ENCODE data around the gene MMP17.

- TF ChIP-seq CTCF (conservative IDR thresholded peaks at IDR 0.05; ENCODE audit: low read length) (no peak), EZH2phosphoT487 (IDR thresholded peaks at IDR 0.05; ENCODE audit: borderline replicate concordance, low read depth, low read length) (no peak)
Observed at GRCh38 chr12:131882804-131883520, 54.8 kb downstream of the MMP17 start.

Data from OCI-LY7 (cell line).